Heart left ventricle (tissue), 13 donors: ENCODE data around the gene ZNF267.

Experiments
- POLR2A ChIP-seq, 2 donors: fragments of 450-650 bp; IDR thresholded peaks; one replicate each; pipeline ENCODE4 v1.6.1; 2017; ENCODE audit warnings: antibody characterized with exemption in 2 of 2, mild to moderate bottlenecking in 2 of 2, moderate library complexity in 2 of 2
- TF ChIP-seq, protein P1 (sequence below), 12 donors: fragments of 200-600 bp; sonication (generic) in 4 of 12; IDR thresholded peaks; one replicate each; pipeline versions ENCODE4 v1.5.0 to v1.8.0; 2018 to 2022; ENCODE audit warnings: antibody characterized with exemption in 12 of 12, mild to moderate bottlenecking in 5 of 12
- donor health status: ischemic (EF 13 %, LVEDD 7.1; RV severe dilation, severe dysfunction).
- donor health status: DM: no; HTN: yes; CAD: no.
- donor health status: DM: no; HTN: no; CAD: no.
- donor health status: ischemic (EF 25% LVEDD 6.9; RV normal size, moderate dysfunction).
- donor health status: ischemic (EF 25% LVEDD 5.7; RV mildly dilated, moderate dysfunction).
- donor health status: ischemic (EF 35%, LVEDD 5.7; RV mildly dilated, moderate dysfunction).
- donor health status: nonischemic (EF 11% LVEDD 7.7; RV severe dilation, severe dysfunction).
- donor health status: DM: yes; HTN: yes; CAD: no.
- donor health status: PGD.
- donor health status: ischemic (EF 29% LVEDD 5.4; RV normal size, mild dysfunction).
- donor health status: nonischemic (EF 23%, LVEDD 6.1; RV moderate dilation, normal function).

DNA sequence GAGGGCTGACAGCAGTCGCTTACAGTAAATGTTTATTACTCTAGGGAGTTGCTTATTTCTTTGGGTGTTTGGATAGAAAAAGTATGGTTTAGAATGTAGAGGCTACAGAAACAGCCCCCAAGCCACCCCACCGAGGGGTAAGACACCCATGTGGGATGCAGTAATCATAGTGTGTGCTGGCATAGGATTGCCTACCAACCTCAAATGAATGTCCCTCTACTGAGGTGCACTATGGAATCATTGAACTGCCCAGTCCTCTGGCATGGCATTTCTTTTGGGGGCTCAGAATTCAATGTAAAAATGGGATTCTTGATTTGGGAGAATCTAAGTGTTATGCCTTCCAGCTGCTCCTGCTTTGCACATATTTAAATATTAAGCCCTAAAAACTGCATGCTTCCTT is 46.8 kb downstream of the ZNF267 start:
- TF ChIP-seq, protein P1, sequence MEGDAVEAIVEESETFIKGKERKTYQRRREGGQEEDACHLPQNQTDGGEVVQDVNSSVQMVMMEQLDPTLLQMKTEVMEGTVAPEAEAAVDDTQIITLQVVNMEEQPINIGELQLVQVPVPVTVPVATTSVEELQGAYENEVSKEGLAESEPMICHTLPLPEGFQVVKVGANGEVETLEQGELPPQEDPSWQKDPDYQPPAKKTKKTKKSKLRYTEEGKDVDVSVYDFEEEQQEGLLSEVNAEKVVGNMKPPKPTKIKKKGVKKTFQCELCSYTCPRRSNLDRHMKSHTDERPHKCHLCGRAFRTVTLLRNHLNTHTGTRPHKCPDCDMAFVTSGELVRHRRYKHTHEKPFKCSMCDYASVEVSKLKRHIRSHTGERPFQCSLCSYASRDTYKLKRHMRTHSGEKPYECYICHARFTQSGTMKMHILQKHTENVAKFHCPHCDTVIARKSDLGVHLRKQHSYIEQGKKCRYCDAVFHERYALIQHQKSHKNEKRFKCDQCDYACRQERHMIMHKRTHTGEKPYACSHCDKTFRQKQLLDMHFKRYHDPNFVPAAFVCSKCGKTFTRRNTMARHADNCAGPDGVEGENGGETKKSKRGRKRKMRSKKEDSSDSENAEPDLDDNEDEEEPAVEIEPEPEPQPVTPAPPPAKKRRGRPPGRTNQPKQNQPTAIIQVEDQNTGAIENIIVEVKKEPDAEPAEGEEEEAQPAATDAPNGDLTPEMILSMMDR (IDR thresholded peaks at IDR 0.05) = no peak
- no peak for TF ChIP-seq POLR2A (IDR thresholded peaks at IDR 0.05)
